HepG2 (cell line): ENCODE data around the gene RPH3AL. TPM values are rescaled to one million over a fixed set of nuclear protein-coding genes. Genes with fewer than 3 reads are reported as not detected.
A peak's percentile ranks its signal among the peaks of the same experiment; 100 is the strongest.
"Not testable (repeated sequence)": the region's sequence is repeated elsewhere in the genome, so short reads cannot be mapped to it uniquely, and the experiment has no call there.

Source experiments
- ATAC-seq: fragments of 200-7000 bp; cut with Tn5 transposase; 3 replicates; pipeline ENCODE4 v1.9.1; 2020; ENCODE audit warnings: mild to moderate bottlenecking, moderate library complexity
- BruUV-seq: library from RNA; stranded (reverse); fragments of 400-500 nt; replicated peaks from 2 replicates; lab custom pipeline; 2021; lab: Mats Ljungman, UMichigan
- CTCF ChIA-PET: fragments of 300-600 bp; formaldehyde crosslinking; extraction: SDS; loops from one replicate; lab custom pipeline; 2021; ENCODE audit warnings: low total read pairs, inconsistent platforms, low intra/inter-chr PET ratio; lab: Yijun Ruan, JAX
- POLR2A ChIA-PET: fragments of 350-600 bp; sonication (Branson Sonifier 250); formaldehyde crosslinking; loops from one replicate; lab custom pipeline; 2020; ENCODE audit warnings: antibody characterized with exemption, inconsistent platforms; lab: Yijun Ruan, JAX
- DNase-seq: peaks from one replicate; pipeline ENCODE4 v3.0.0-alpha.2; 2015; ENCODE audit warnings: low spot score
- FAIRE-seq: peaks from 3 replicates; lab custom pipeline; 2011; peaks lifted over from hg19 to GRCh38; lab: Jason Lieb, UNC
- H2AFZ ChIP-seq: one replicate; pipeline ENCODE4 v1.6.1; 2011; ENCODE audit warnings: low read length, inconsistent platforms
- H3K27ac ChIP-seq: fragments of 300-600 bp; 3 replicates; pipeline ENCODE4 v1.8.0; 2011; ENCODE audit warnings: mixed run types, mild to moderate bottlenecking, mixed read lengths, low read length, inconsistent platforms; ENCODE audit not compliant: insufficient read depth; ENCODE audit errors: extremely low read length
- H3K27me3 ChIP-seq, 2 experiments: fragments of 200-600 bp in 1 of 2; 2 replicates in 1 of 2; 3 replicates in 1 of 2; pipeline versions ENCODE4 v1.6.0 to v1.8.0; 2011; ENCODE audit warnings: low read length in 2 of 2, mild to moderate bottlenecking in 2 of 2, moderate library complexity in 2 of 2, inconsistent platforms in 1 of 2; ENCODE audit not compliant: insufficient read depth in 2 of 2, control insufficient read depth in 1 of 2
- H3K36me3 ChIP-seq, 2 experiments: fragments of 200-600 bp in 1 of 2; replicated peaks in 1 of 2; 2 replicates in 1 of 2; 3 replicates in 1 of 2; pipeline versions ENCODE4 v1.5.1 to v1.8.0; 2011; ENCODE audit warnings: low read length in 2 of 2, inconsistent platforms in 1 of 2; ENCODE audit not compliant: insufficient read depth in 2 of 2, control insufficient read depth in 1 of 2
- H3K4me1 ChIP-seq: 2 replicates; pipeline ENCODE4 v1.5.1; 2012; ENCODE audit warnings: low read length, inconsistent platforms; ENCODE audit not compliant: insufficient read depth
- H3K4me2 ChIP-seq: 2 replicates; pipeline ENCODE4 v1.6.0; 2011; ENCODE audit warnings: low read depth, low read length, inconsistent platforms
- H3K4me3 ChIP-seq, 3 experiments: fragments of 200-600 bp in 1 of 3; sonication (generic), shearing (Covaris generic) in 1 of 3; replicated peaks in 1 of 3; 2 replicates each; pipeline ENCODE4 v1.5.1; 2011 to 2016; ENCODE audit warnings: low read length in 3 of 3, inconsistent platforms in 2 of 3, low read depth in 2 of 3, mild to moderate bottlenecking in 2 of 3, control low read depth in 1 of 3, mixed read lengths in 1 of 3; ENCODE audit not compliant: insufficient read depth in 1 of 3
- H3K79me2 ChIP-seq: one replicate; pipeline ENCODE4 v1.6.1; 2011; ENCODE audit warnings: low read length, inconsistent platforms; ENCODE audit not compliant: insufficient read depth
- H3K9ac ChIP-seq: 2 replicates; pipeline ENCODE4 v1.6.0; 2011; ENCODE audit warnings: mild to moderate bottlenecking, low read depth, low read length, inconsistent platforms; ENCODE audit not compliant: insufficient read depth
- H3K9me3 ChIP-seq: 2 replicates; pipeline ENCODE4 v1.5.1; 2012; ENCODE audit warnings: mild to moderate bottlenecking, low read length
- H4K20me1 ChIP-seq: 2 replicates; pipeline ENCODE4 v1.6.0; 2011; ENCODE audit warnings: inconsistent platforms, mild to moderate bottlenecking, low read length, moderate library complexity; ENCODE audit not compliant: insufficient read depth
- AGO2 ChIP-seq: fragments of 200-400 bp; formaldehyde crosslinking; optimal IDR thresholded peaks from 2 replicates; pipeline ENCODE3; 2017; ENCODE audit warnings: mild to moderate bottlenecking, low read depth, low read length, moderate library complexity
- KMT2A ChIP-seq: sonication (generic); formaldehyde crosslinking; IDR thresholded peaks from 2 replicates; pipeline ENCODE4 v1.4.0; 2020; ENCODE audit warnings: missing genetic modification reagents
- MATR3 ChIP-seq: sonication (generic); formaldehyde crosslinking; IDR thresholded peaks from 2 replicates; pipeline ENCODE4 v1.4.0; 2020; ENCODE audit warnings: missing genetic modification reagents
- ZFP62 ChIP-seq: sonication (generic); formaldehyde crosslinking; IDR thresholded peaks from 2 replicates; pipeline ENCODE4 v1.4.0; 2020; ENCODE audit warnings: missing genetic modification reagents
- ZNF713 ChIP-seq: sonication (generic); formaldehyde crosslinking; IDR thresholded peaks from 2 replicates; pipeline ENCODE4 v1.4.0; 2020; ENCODE audit warnings: mild to moderate bottlenecking, missing genetic modification reagents
- WGBS: methylation state at CpG from one replicate; pipeline ENCODE4 v1.1.6; 2017; ENCODE audit warnings: low lambda C conversion rate; 5-methylcytosine and 5-hydroxymethylcytosine counted together
- in situ Hi-C: cut with HindIII; loops from 2 replicates; pipeline ENCODE4 v1.10.0; 2017; ENCODE audit warnings: low pct_unique_long_range_greater_than_20kb; ENCODE audit not compliant: extremely low pct_ligation_motif_present
- intact Hi-C: fragments of 100-400 bp; cut with micrococcal nuclease; formaldehyde crosslinking; loops from one replicate; pipeline ENCODE4 v1.10.0; 2022; ENCODE audit not compliant: unreplicated experiment
- polyA plus RNA-seq, 8 experiments: library from polyadenylated mRNA; depleted of rRNA in 3 of 8; stranded (reverse) in 7 of 8; unstranded in 1 of 8; fragments of >200 nt; fragmentation: Illumina TruSeq in 4 of 8; extraction: Trizol in 4 of 8; gene quantifications; 2 replicates each; pipeline versions ENCODE4 v1.2.1 to v1.2.3, GENCODE V29; 2011 to 2016; ENCODE audit warnings: low read depth in 4 of 8, missing spikeins in 1 of 8, mixed read lengths in 1 of 8; ENCODE audit not compliant: insufficient read depth in 1 of 8
- total RNA-seq, 5 experiments: library from RNA; depleted of rRNA; stranded (reverse); fragments of >200 nt; fragmentation: Illumina TruSeq; extraction: Trizol; gene quantifications; 2 replicates each; pipeline ENCODE4 v1.2.3, GENCODE V29; 2016; ENCODE audit warnings: low read depth in 1 of 5

RPH3AL gene
- total and polyA plus RNA-seq, 2 of the 13 experiments (the other 11 are each of a cell fraction or from before 2014, with no cell fraction given) = 7.8 to 16.4 TPM

GRCh38 chr17:206941-207560, 145.6 kb downstream of the RPH3AL start:
- 97% methylated on average over 36 of the region's 37 CpGs for WGBS
- peaks cover 1% of the 10 kb centered on the region in 2 experiments; a peak in 2 of 5 replicates for H3K36me3 ChIP-seq
- intact Hi-C loops = no loop called here
- TF ChIP-seq MATR3 (CRISPR knock-in tag) = no peak
- no peak for TF ChIP-seq ZNF713 (CRISPR knock-in tag)
- peak; percentile 47 for TF ChIP-seq AGO2
- TF ChIP-seq KMT2A (CRISPR knock-in tag) = no peak
- no peak for TF ChIP-seq ZFP62 (CRISPR knock-in tag)
- DNase-seq = no peak
- ChIA-PET POLR2A (no interaction called here), CTCF (no interaction called here)
- no TSS peak for BruUV-seq
- no peaks in the 10 kb centered on the region for H4K20me1 ChIP-seq
- no peaks in the 10 kb centered on the region for H3K4me1 ChIP-seq
- no peaks in the 10 kb centered on the region for H3K79me2 ChIP-seq
- no peak overlapping the region for H2AFZ ChIP-seq
- H3K27me3 ChIP-seq = peaks cover 0 to 7% of the 10 kb centered on the region in 2 experiments; a peak in 3 of 5 replicates
- no peak for ATAC-seq
- FAIRE-seq = no peak
- H3K9ac ChIP-seq = no peak overlapping the region
- in situ Hi-C loops = no loop called here
- H3K4me3 ChIP-seq = no peak overlapping the region
- no peak overlapping the region for H3K4me2 ChIP-seq
- H3K27ac ChIP-seq = no peak overlapping the region
- no peaks in the 10 kb centered on the region for H3K9me3 ChIP-seq

- WGBS = 96% methylated on average over 27 of the region's 27 CpGs
- in situ Hi-C loops, H3K9me3 ChIP-seq, H3K27ac ChIP-seq, BruUV-seq, intact Hi-C loops, H3K4me3 ChIP-seq, CTCF ChIA-PET, POLR2A ChIA-PET, H3K27me3 ChIP-seq, H3K9ac ChIP-seq, H3K79me2 ChIP-seq, H4K20me1 ChIP-seq, DNase-seq, H3K4me1 ChIP-seq, H2AFZ ChIP-seq, H3K4me2 ChIP-seq, ATAC-seq, H3K36me3 ChIP-seq, FAIRE-seq: not testable (repeated sequence)
Measured at GRCh38 chr17:206484-206883, 146.1 kb downstream of the RPH3AL start.
